HG02970 (cell line): ENCODE measurements around the gene AMIGO2.
"Not testable (repeated sequence)": the region's sequence is repeated elsewhere in the genome, so short reads cannot be mapped to it uniquely, and the experiment has no call there.

ENCODE experiments used
- ATAC-seq: cut with Tn5 transposase; IDR thresholded peaks from one replicate; pipeline ENCODE4 v1.9.1; 2021; ENCODE audit warnings: mild to moderate bottlenecking, moderate library complexity, moderate number of reproducible peaks; ENCODE audit not compliant: unreplicated experiment, low FRiP score

Gene AMIGO2

GRCh38 chr12:47079468-47079980, at the start of gene AMIGO2, which contains the start of gene PCED1B:
TSS of gene AMIGO2 (minus strand) at chr12:47079959. CDS start at chr12:47079002, 957 bp downstream.
TSS of gene PCED1B (plus strand) at chr12:47079621. CDS start at chr12:47235064, 155,443 bp downstream.
- ATAC-seq = no peak

GRCh38 chr12:47126246-47126645, 46.5 kb upstream of the AMIGO2 start:
- ATAC-seq = no peak

- no peak for ATAC-seq
These were observed 44.7 kb upstream of the AMIGO2 start for GRCh38 chr12:47124451-47124850.

- ATAC-seq = no peak
These were observed 44.0 kb upstream of the AMIGO2 start for GRCh38 chr12:47123730-47124129.

GRCh38 chr12:47122602-47123001, 42.8 kb upstream of the AMIGO2 start:
- ATAC-seq = no peak

- no peak for ATAC-seq
These were observed 41.4 kb upstream of the AMIGO2 start for GRCh38 chr12:47121146-47121545.

GRCh38 chr12:47120736-47121135, 41.0 kb upstream of the AMIGO2 start:
- no peak for ATAC-seq

- not testable (repeated sequence) for ATAC-seq
These were observed 37.5 kb upstream of the AMIGO2 start for GRCh38 chr12:47117305-47117704.

- no peak for ATAC-seq
These were observed 34.7 kb upstream of the AMIGO2 start for GRCh38 chr12:47114481-47114892.

GRCh38 chr12:47112679-47113078, 32.9 kb upstream of the AMIGO2 start:
- ATAC-seq = no peak

- no peak for ATAC-seq
These were observed 32.1 kb upstream of the AMIGO2 start for GRCh38 chr12:47111854-47112253.

- ATAC-seq = no peak
These were observed 31.6 kb upstream of the AMIGO2 start for GRCh38 chr12:47111392-47111778.

- no peak for ATAC-seq
These were observed 31.1 kb upstream of the AMIGO2 start for GRCh38 chr12:47110718-47111391.

GRCh38 chr12:47110011-47110541, 30.3 kb upstream of the AMIGO2 start:
- ATAC-seq = no peak

- no peak for ATAC-seq
These were observed 28.2 kb upstream of the AMIGO2 start for GRCh38 chr12:47107926-47108325.

GRCh38 chr12:47107446-47107845, 27.7 kb upstream of the AMIGO2 start:
- ATAC-seq = no peak

GRCh38 chr12:47105914-47106674, 26.3 kb upstream of the AMIGO2 start:
- ATAC-seq = no peak

GRCh38 chr12:47102845-47103651, 23.3 kb upstream of the AMIGO2 start:
- no peak for ATAC-seq

- no peak for ATAC-seq
These were observed 22.6 kb upstream of the AMIGO2 start for GRCh38 chr12:47102406-47102805.

GRCh38 chr12:47100160-47100559, 20.4 kb upstream of the AMIGO2 start:
- no peak for ATAC-seq

GRCh38 chr12:47099610-47100009, 19.9 kb upstream of the AMIGO2 start:
- ATAC-seq = no peak
